DMS153 treated with DMSO at 0.1 percent for 48 hours (cell line): ENCODE data around the gene GNB1L.

ENCODE experiments used
- DNase-seq: peaks from one replicate; lab custom pipeline; 2025; ENCODE audit not compliant: unreplicated experiment; lab: John Stamatoyannopoulos, UW

Gene GNB1L

GRCh38 chr22:19755145-19755710 lies 99.4 kb downstream of the GNB1L start:
- DNase-seq = no peak

- no peak for DNase-seq
These were observed 100.0 kb downstream of the GNB1L start for GRCh38 chr22:19754701-19755144.

- DNase-seq = no peak
These were observed 100.5 kb downstream of the GNB1L start for GRCh38 chr22:19753996-19754700.

GRCh38 chr22:19753090-19753842 lies 101.4 kb downstream of the GNB1L start:
- DNase-seq = no peak

GRCh38 chr22:19751497-19752245 lies 103.0 kb downstream of the GNB1L start:
- DNase-seq = no peak

- DNase-seq = no peak
These were observed 103.9 kb downstream of the GNB1L start for GRCh38 chr22:19750507-19751490.

GRCh38 chr22:19749876-19750275 lies 104.8 kb downstream of the GNB1L start:
- DNase-seq = no peak

GRCh38 chr22:19748991-19749664 lies 105.5 kb downstream of the GNB1L start:
- no peak for DNase-seq

- DNase-seq = no peak
These were observed 106.5 kb downstream of the GNB1L start for GRCh38 chr22:19748139-19748538.

- no peak for DNase-seq
These were observed 107.1 kb downstream of the GNB1L start for GRCh38 chr22:19747551-19747950.

GRCh38 chr22:19746726-19747125 lies 107.9 kb downstream of the GNB1L start:
- no peak for DNase-seq

- DNase-seq = no peak
These were observed 109.2 kb downstream of the GNB1L start for GRCh38 chr22:19745155-19746101.

GRCh38 chr22:19744350-19745006 lies 110.2 kb downstream of the GNB1L start:
- DNase-seq = no peak

GRCh38 chr22:19743651-19744050 lies 111.0 kb downstream of the GNB1L start:
- DNase-seq = no peak

GRCh38 chr22:19743081-19743480 lies 111.6 kb downstream of the GNB1L start:
- no peak for DNase-seq

GRCh38 chr22:19742160-19743066 lies 112.3 kb downstream of the GNB1L start:
- no peak for DNase-seq

GRCh38 chr22:19741053-19741452 lies 113.6 kb downstream of the GNB1L start:
- no peak for DNase-seq
